Liver (tissue), 9 donors: Measurements from ENCODE around the gene FLT1. TPM values are rescaled to one million over a fixed set of nuclear protein-coding genes. Genes with fewer than 3 reads are reported as not detected.

Experiments
- DNase-seq: peaks from one replicate; pipeline ENCODE4 v3.0.0-alpha.2; 2017; ENCODE audit warnings: low spot score
- H3K27ac ChIP-seq, 2 donors: one replicate each; pipeline ENCODE4 v1.7.0; 2013; ENCODE audit warnings: inconsistent platforms in 2 of 2, low read length in 2 of 2, control low read depth in 1 of 2, low read depth in 1 of 2, mild to moderate bottlenecking in 1 of 2
- H3K27me3 ChIP-seq, 4 donors: one replicate each; pipeline versions ENCODE4 v1.6.1 to v1.7.0; 2013; ENCODE audit warnings: low read length in 3 of 4, inconsistent platforms in 1 of 4, mild to moderate bottlenecking in 1 of 4, moderate library complexity in 1 of 4; ENCODE audit not compliant: control insufficient read depth in 4 of 4, insufficient read depth in 4 of 4
- H3K36me3 ChIP-seq, 4 donors: one replicate each; pipeline versions ENCODE4 v1.6.1 to v1.7.0; 2013; ENCODE audit warnings: low read length in 3 of 4, mild to moderate bottlenecking in 3 of 4, low read depth in 1 of 4, moderate library complexity in 1 of 4; ENCODE audit not compliant: control insufficient read depth in 4 of 4, insufficient read depth in 3 of 4
- H3K4me1 ChIP-seq, 4 donors: one replicate each; pipeline versions ENCODE4 v1.6.1 to v1.7.0; 2013; ENCODE audit warnings: low read length in 3 of 4, mild to moderate bottlenecking in 3 of 4, moderate library complexity in 1 of 4; ENCODE audit not compliant: control insufficient read depth in 4 of 4, insufficient read depth in 4 of 4
- H3K4me3 ChIP-seq, 3 donors: one replicate each; pipeline versions ENCODE4 v1.6.1 to v1.7.0; 2013; ENCODE audit warnings: low read length in 3 of 3, control low read depth in 1 of 3, low read depth in 1 of 3, mild to moderate bottlenecking in 1 of 3
- H3K9ac ChIP-seq, 2 donors: one replicate each; pipeline ENCODE4 v1.7.0; 2013; ENCODE audit warnings: low read length in 2 of 2, mild to moderate bottlenecking in 2 of 2, moderate library complexity in 2 of 2, control low read depth in 1 of 2, low read depth in 1 of 2
- H3K9me3 ChIP-seq, 4 donors: one replicate each; pipeline versions ENCODE4 v1.6.1 to v1.7.0; 2013; ENCODE audit warnings: low read length in 3 of 4; ENCODE audit not compliant: control insufficient read depth in 4 of 4
- EGR1 ChIP-seq, 2 donors: IDR thresholded peaks; 2 replicates each; pipeline ENCODE4 v1.6.1; 2016 to 2018; ENCODE audit warnings: antibody characterized with exemption in 2 of 2, low read depth in 2 of 2
- FOXA1 ChIP-seq: IDR thresholded peaks from 2 replicates; pipeline ENCODE4 v1.6.1; 2016; ENCODE audit warnings: antibody characterized with exemption
- HNF4A ChIP-seq, 2 donors: conservative IDR thresholded peaks; 2 replicates each; pipeline ENCODE4 v1.6.1; 2016; ENCODE audit warnings: antibody characterized with exemption in 2 of 2, mild to moderate bottlenecking in 2 of 2
- HNF4G ChIP-seq: IDR thresholded peaks from 2 replicates; pipeline ENCODE4 v1.6.1; 2016; ENCODE audit warnings: antibody characterized with exemption
- NR2F2 ChIP-seq: IDR thresholded peaks from 2 replicates; pipeline ENCODE4 v1.6.1; 2016; ENCODE audit warnings: antibody characterized with exemption
- RAD21 ChIP-seq, 2 donors: IDR thresholded peaks; 2 replicates each; pipeline ENCODE4 v1.6.1; 2016; ENCODE audit warnings: antibody characterized with exemption in 2 of 2, mild to moderate bottlenecking in 2 of 2
- SP1 ChIP-seq: IDR thresholded peaks from 2 replicates; pipeline ENCODE4 v1.6.1; 2018; ENCODE audit warnings: antibody characterized with exemption, mild to moderate bottlenecking
- TAF1 ChIP-seq: conservative IDR thresholded peaks from 2 replicates; pipeline ENCODE4 v1.6.1; 2016; ENCODE audit warnings: antibody characterized with exemption, mild to moderate bottlenecking
- YY1 ChIP-seq: IDR thresholded peaks from 2 replicates; pipeline ENCODE4 v1.6.1; 2016; ENCODE audit warnings: antibody characterized with exemption, mild to moderate bottlenecking
- WGBS: extraction: QIAGEN DNeasy Blood & Tissue Kit; methylation state at CpG from one replicate; pipeline ENCODE4 v1.1.7; 2013; 5-methylcytosine and 5-hydroxymethylcytosine counted together
- polyA plus RNA-seq, 2 donors: library from polyadenylated mRNA; stranded (reverse) in 1 of 2; unstranded in 1 of 2; fragments of 200-250 nt in 1 of 2; fragments of >200 nt in 1 of 2; fragmentation: Nextera tagmentation in 1 of 2; extraction: Ambion mirVana in 1 of 2; gene quantifications; one replicate each; pipeline versions ENCODE4 v1.2.1 to v1.2.3, GENCODE V29; 2013 to 2015
- total RNA-seq, 2 donors: library from RNA; depleted of rRNA; stranded (reverse); fragments of >200 nt; gene quantifications; one replicate each; pipeline ENCODE4 v1.2.3, GENCODE V29; 2014
- TF ChIP-seq, protein P1 (sequence below): fragments of 150-350 bp; IDR thresholded peaks from 2 replicates; pipeline ENCODE4 v1.5.1; 2017; ENCODE audit warnings: improper control_type of control experiment, low read depth, low read length; ENCODE audit not compliant: missing input control
- TF ChIP-seq, protein P2 (sequence below): IDR thresholded peaks from 2 replicates; pipeline ENCODE4 v1.6.1; 2016; ENCODE audit warnings: antibody characterized with exemption
- TF ChIP-seq, protein P3 (sequence below): IDR thresholded peaks from 2 replicates; pipeline ENCODE4 v1.6.1; 2016; ENCODE audit warnings: antibody characterized with exemption
- donor health status: healthy.
- donor health status: healthy.
- donor health status: healthy.
- donor health status: healthy.
- donor health status: healthy.

The FLT1 gene
- total and polyA plus RNA-seq, 4 donors: 4.1 to 19.7 (median 9.3) TPM

DNA sequence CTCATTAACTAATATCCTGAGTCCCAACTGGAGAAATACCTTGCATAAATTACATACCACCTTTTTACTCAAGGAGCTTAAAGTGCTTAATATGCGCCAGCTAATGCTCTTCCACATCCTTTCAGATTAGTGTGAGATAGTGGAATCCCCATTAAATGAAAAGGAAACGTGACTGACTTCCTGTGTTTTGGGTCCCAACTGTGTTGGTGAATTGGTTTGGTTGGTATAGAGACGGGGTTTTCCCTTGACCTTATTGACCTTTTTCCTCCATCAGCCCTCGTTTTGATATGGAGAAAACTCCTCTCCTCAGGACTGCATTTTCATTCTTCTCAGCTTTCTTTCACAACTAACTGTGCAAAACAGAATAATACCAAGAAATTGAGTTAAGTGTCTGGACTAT is 193.1 kb downstream of the FLT1 start (continued):
- TF ChIP-seq, protein P1, sequence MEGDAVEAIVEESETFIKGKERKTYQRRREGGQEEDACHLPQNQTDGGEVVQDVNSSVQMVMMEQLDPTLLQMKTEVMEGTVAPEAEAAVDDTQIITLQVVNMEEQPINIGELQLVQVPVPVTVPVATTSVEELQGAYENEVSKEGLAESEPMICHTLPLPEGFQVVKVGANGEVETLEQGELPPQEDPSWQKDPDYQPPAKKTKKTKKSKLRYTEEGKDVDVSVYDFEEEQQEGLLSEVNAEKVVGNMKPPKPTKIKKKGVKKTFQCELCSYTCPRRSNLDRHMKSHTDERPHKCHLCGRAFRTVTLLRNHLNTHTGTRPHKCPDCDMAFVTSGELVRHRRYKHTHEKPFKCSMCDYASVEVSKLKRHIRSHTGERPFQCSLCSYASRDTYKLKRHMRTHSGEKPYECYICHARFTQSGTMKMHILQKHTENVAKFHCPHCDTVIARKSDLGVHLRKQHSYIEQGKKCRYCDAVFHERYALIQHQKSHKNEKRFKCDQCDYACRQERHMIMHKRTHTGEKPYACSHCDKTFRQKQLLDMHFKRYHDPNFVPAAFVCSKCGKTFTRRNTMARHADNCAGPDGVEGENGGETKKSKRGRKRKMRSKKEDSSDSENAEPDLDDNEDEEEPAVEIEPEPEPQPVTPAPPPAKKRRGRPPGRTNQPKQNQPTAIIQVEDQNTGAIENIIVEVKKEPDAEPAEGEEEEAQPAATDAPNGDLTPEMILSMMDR: no peak
- TF ChIP-seq HNF4G (no peak), HNF4A (conservative IDR thresholded peaks at IDR 0.05) (no peak), SP1 (no peak), EGR1 (IDR thresholded peaks at IDR 0.05; ENCODE audit: low read depth in 2 of 2) (no peak), RAD21 (IDR thresholded peaks at IDR 0.05) (no peak), FOXA1 (no peak)
- TF ChIP-seq, protein P2, sequence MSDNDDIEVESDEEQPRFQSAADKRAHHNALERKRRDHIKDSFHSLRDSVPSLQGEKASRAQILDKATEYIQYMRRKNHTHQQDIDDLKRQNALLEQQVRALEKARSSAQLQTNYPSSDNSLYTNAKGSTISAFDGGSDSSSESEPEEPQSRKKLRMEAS: no peak

DNA sequence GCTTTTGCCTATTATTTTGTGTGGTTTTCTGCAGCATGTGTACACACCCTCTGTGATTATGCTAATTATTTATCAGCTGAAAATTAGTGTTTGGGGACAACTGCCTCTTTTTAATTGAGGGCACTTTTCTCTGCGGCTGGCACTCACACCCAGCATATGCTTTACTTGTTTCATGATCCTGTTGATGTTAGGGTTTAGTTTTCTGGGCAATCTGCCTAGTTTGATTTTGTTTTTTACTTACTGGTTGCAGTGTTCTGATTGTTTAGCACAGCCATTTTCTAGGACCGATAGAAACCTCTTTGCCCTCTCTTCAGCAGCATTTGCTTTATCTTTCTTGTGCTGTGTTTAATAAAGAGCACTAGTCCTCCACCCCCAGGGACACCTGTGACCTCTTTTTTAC is 195.0 kb downstream of the FLT1 start:
- H3K4me1 ChIP-seq: no peaks in the 10 kb centered on the region
- no peaks in the 10 kb centered on the region for H3K27me3 ChIP-seq
- H3K9ac ChIP-seq: no peak overlapping the region
- no peak for TF ChIP-seq TAF1
- WGBS: 67% methylated on average over 2 of the region's 2 CpGs
- no peak overlapping the region for H3K27ac ChIP-seq
- no peaks in the 10 kb centered on the region for H3K9me3 ChIP-seq
- H3K36me3 ChIP-seq: peaks cover 0 to 2% (median 0%) of the 10 kb centered on the region in 4 donors
- H3K4me3 ChIP-seq: no peak overlapping the region
- DNase-seq: no peak

DNA sequence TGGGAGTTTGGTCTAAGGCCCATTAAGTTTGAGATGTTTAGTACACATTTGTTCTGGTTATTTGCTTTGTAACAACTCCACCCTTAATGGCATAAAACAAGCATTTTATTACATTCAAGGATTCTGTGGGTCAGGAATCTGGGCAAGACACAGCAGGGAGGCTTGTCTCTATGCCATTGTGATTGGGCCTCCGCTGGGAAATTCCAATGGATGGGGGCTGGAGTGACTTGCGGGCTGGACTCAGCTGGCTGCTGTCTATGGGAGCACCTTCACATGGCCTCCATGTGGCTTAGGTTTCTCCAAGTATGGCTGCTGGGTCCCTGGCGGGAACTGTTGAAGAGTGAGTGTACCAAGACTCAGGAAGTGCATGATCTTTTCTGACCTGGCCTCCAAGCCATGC is 197.6 kb downstream of the FLT1 start:
- no peak overlapping the region for H3K27ac ChIP-seq
- no peaks in the 10 kb centered on the region for H3K4me1 ChIP-seq
- TF ChIP-seq YY1 (no peak), NR2F2 (no peak)
- no peak for DNase-seq
- WGBS: 87% methylated on average over 3 of the region's 3 CpGs
- no peaks in the 10 kb centered on the region for H3K9me3 ChIP-seq
- no peaks in the 10 kb centered on the region for H3K27me3 ChIP-seq
- peaks cover 0 to 18% (median 12%) of the 10 kb centered on the region in 4 donors for H3K36me3 ChIP-seq
- no peak overlapping the region for H3K4me3 ChIP-seq
- H3K9ac ChIP-seq: no peak overlapping the region

DNA sequence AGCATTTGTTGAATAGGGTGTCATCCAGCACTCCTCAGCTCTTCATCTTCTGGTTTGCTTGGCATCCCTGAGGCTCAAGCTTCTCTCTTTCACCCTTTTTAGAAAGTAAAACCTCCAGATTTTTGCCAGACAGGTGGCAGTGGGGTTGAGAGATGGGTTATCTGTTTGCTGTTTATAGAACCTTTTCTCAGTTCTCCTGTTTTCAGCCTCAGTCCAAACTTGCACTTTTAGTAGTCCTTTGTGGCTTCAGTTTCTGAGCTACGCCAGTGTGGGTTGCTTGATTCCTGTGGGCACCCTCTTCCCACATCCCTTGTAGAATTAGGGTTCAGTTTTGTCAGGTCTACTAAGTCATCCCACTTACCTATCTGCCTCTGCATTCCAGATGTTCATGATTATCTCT is 208.7 kb downstream of the FLT1 start:
- Histone ChIP-seq H3K36me3 (peaks cover 4 to 33% (median 19%) of the 10 kb centered on the region in 4 donors), H3K27me3 (no peaks in the 10 kb centered on the region), H3K9ac (no peak overlapping the region), H3K9me3 (no peaks in the 10 kb centered on the region), H3K4me3 (no peak overlapping the region), H3K4me1 (no peaks in the 10 kb centered on the region), H3K27ac (no peak overlapping the region)
- TF ChIP-seq RAD21 (IDR thresholded peaks at IDR 0.05): no peak
- no peak for TF ChIP-seq FOXA1
- no peak for TF ChIP-seq TAF1
- no peak for TF ChIP-seq NR2F2
- no peak for TF ChIP-seq YY1
- TF ChIP-seq, protein P3, sequence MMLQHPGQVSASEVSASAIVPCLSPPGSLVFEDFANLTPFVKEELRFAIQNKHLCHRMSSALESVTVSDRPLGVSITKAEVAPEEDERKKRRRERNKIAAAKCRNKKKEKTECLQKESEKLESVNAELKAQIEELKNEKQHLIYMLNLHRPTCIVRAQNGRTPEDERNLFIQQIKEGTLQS: no peak
- 94% methylated on average over 1 of the region's 1 CpG for WGBS
- no peak for DNase-seq
